GM12878 (cell line): ENCODE measurements around the gene CWC27. TPM values are rescaled to one million over a fixed set of nuclear protein-coding genes. Genes with fewer than 3 reads are reported as not detected.

Source experiments
- ATAC-seq: fragments of 200-7000 bp; cut with Tn5 transposase; 3 replicates; pipeline ENCODE4 v1.9.1; 2020; ENCODE audit warnings: mild to moderate bottlenecking, moderate library complexity
- BruUV-seq: library from RNA; stranded (reverse); fragments of 400-500 nt; replicated peaks from 2 replicates; lab custom pipeline; 2021; lab: Mats Ljungman, UMichigan
- CTCF ChIA-PET: fragments of 300-600 bp; sonication (Branson Sonifier 250); formaldehyde crosslinking; extraction: SDS; loops from one replicate; lab custom pipeline; 2021; ENCODE audit warnings: inconsistent platforms; lab: Yijun Ruan, JAX
- POLR2A ChIA-PET: fragments of 350-600 bp; formaldehyde crosslinking; extraction: SDS; loops from one replicate; lab custom pipeline; 2021; ENCODE audit warnings: inconsistent platforms; lab: Charles Lee
- RAD21 ChIA-PET: fragments of 300-600 bp; sonication (Branson Sonifier 250); formaldehyde crosslinking; loops from one replicate; lab custom pipeline; 2023; ENCODE audit warnings: antibody characterized with exemption; ENCODE audit not compliant: unreplicated experiment; lab: Charles Lee
- SMC1A ChIA-PET: fragments of 300-600 bp; sonication (Branson Sonifier 250); formaldehyde crosslinking; loops from one replicate; lab custom pipeline; 2023; ENCODE audit not compliant: unreplicated experiment, uncharacterized antibody; lab: Charles Lee
- DNase-seq: peaks from one replicate; pipeline ENCODE4 v3.0.0-alpha.2; 2011; ENCODE audit warnings: low read depth, low spot score
- FAIRE-seq: peaks from 3 replicates; lab custom pipeline; 2011; peaks lifted over from hg19 to GRCh38; lab: Jason Lieb, UNC
- H2AFZ ChIP-seq: 2 replicates; pipeline ENCODE4 v1.6.0; 2011; ENCODE audit warnings: low read depth, low read length, control low read depth; ENCODE audit not compliant: control insufficient read depth
- H3K27ac ChIP-seq: 2 replicates; pipeline ENCODE4 v1.5.1; 2011; ENCODE audit warnings: control low read depth; ENCODE audit not compliant: control insufficient read depth, insufficient read depth
- H3K27me3 ChIP-seq, 2 experiments: replicated peaks in 1 of 2; 2 replicates each; pipeline versions ENCODE4 v1.6.0 to v1.6.1; 2011; ENCODE audit warnings: low read length in 1 of 2; ENCODE audit not compliant: control insufficient read depth in 2 of 2, insufficient read depth in 2 of 2
- H3K36me3 ChIP-seq, 2 experiments: 2 replicates each; pipeline ENCODE4 v1.5.1; 2011; ENCODE audit warnings: low read length in 1 of 2; ENCODE audit not compliant: control insufficient read depth in 2 of 2, insufficient read depth in 2 of 2
- H3K4me1 ChIP-seq: 2 replicates; pipeline ENCODE4 v1.6.1; 2011; ENCODE audit warnings: mild to moderate bottlenecking, low read length, moderate library complexity, mixed read lengths; ENCODE audit not compliant: control insufficient read depth, insufficient read depth
- H3K4me2 ChIP-seq: 2 replicates; pipeline ENCODE4 v1.6.0; 2011; ENCODE audit warnings: control low read depth; ENCODE audit not compliant: control insufficient read depth, insufficient read depth
- H3K4me3 ChIP-seq: fragments of 200-600 bp; sonication (generic); 2 replicates; pipeline ENCODE4 v1.5.1; 2016
- H3K79me2 ChIP-seq: 2 replicates; pipeline ENCODE4 v1.6.0; 2011; ENCODE audit warnings: low read length; ENCODE audit not compliant: control insufficient read depth, insufficient read depth
- H3K9ac ChIP-seq: 2 replicates; pipeline ENCODE4 v1.8.0; 2011; ENCODE audit warnings: low read length, control low read depth, mixed read lengths; ENCODE audit not compliant: control insufficient read depth, insufficient read depth
- H3K9me3 ChIP-seq: replicated peaks from 3 replicates; pipeline ENCODE4 v1.5.1; 2011; ENCODE audit warnings: mild to moderate bottlenecking, low read length; ENCODE audit not compliant: control insufficient read depth, insufficient read depth
- H4K20me1 ChIP-seq: 2 replicates; pipeline ENCODE4 v1.6.0; 2011; ENCODE audit not compliant: control insufficient read depth, insufficient read depth
- ASH2L ChIP-seq: fragments of 300-600, 200-600 bp; sonication (generic); IDR thresholded peaks from 2 replicates; pipeline ENCODE4 v1.6.1; 2017; ENCODE audit warnings: low read depth, mild to moderate bottlenecking, borderline replicate concordance
- ATF7 ChIP-seq: fragments of 450-650 bp; IDR thresholded peaks from 2 replicates; pipeline ENCODE4 v1.6.1; 2016; ENCODE audit warnings: low read depth, mild to moderate bottlenecking
- CBX5 ChIP-seq: sonication (generic); IDR thresholded peaks from 2 replicates; pipeline ENCODE4 v1.6.1; 2016; ENCODE audit warnings: low read depth, moderate library complexity, mild to moderate bottlenecking, inconsistent platforms
- CREM ChIP-seq: IDR thresholded peaks from 2 replicates; pipeline ENCODE4 v1.6.1; 2014; ENCODE audit warnings: antibody characterized with exemption, low read depth
- EED ChIP-seq: sonication (generic); IDR thresholded peaks from 2 replicates; pipeline ENCODE4 v1.6.1; 2016; ENCODE audit warnings: antibody characterized with exemption, low read depth
- EGR1 ChIP-seq, 2 experiments: IDR thresholded peaks; 1 replicate in 1 of 2; 2 replicates in 1 of 2; pipeline ENCODE4 v1.6.1; 2011 to 2012; ENCODE audit warnings: low read depth in 2 of 2, low read length in 2 of 2, borderline replicate concordance in 1 of 2, mild to moderate bottlenecking in 1 of 2, moderate library complexity in 1 of 2
- HDAC2 ChIP-seq: fragments of 200-600 bp; sonication (generic); IDR thresholded peaks from 2 replicates; pipeline ENCODE4 v1.6.1; 2017
- HDAC6 ChIP-seq: fragments of 200-600 bp; sonication (generic); IDR thresholded peaks from one replicate; pipeline ENCODE4 v1.8.0; 2017; ENCODE audit warnings: antibody characterized with exemption; ENCODE audit not compliant: unreplicated experiment
- JUNB ChIP-seq: IDR thresholded peaks from 2 replicates; pipeline ENCODE4 v1.6.1; 2016; ENCODE audit warnings: antibody characterized with exemption, mild to moderate bottlenecking
- MEF2A ChIP-seq: IDR thresholded peaks from 2 replicates; pipeline ENCODE4 v1.6.1; 2011; ENCODE audit warnings: low read depth, mild to moderate bottlenecking, low read length, moderate library complexity; ENCODE audit not compliant: insufficient read depth
- POLR2A ChIP-seq: IDR thresholded peaks from 2 replicates; pipeline ENCODE4 v1.6.1; 2011; ENCODE audit warnings: low read depth, mild to moderate bottlenecking, low read length
- RAD51 ChIP-seq: fragments of 450-650 bp; IDR thresholded peaks from 2 replicates; pipeline ENCODE4 v1.6.1; 2016; ENCODE audit warnings: moderate library complexity, mild to moderate bottlenecking, inconsistent platforms
- RCOR1 ChIP-seq: conservative IDR thresholded peaks from 2 replicates; pipeline ENCODE4 v1.6.1; 2012; ENCODE audit warnings: low read depth, low read length, improper control_type of control experiment
- RUNX3 ChIP-seq: IDR thresholded peaks from 2 replicates; pipeline ENCODE4 v1.6.1; 2012; ENCODE audit warnings: low read length, inconsistent platforms
- TCF12 ChIP-seq: IDR thresholded peaks from 2 replicates; pipeline ENCODE4 v1.6.1; 2011; ENCODE audit warnings: low read depth, mild to moderate bottlenecking, low read length
- TCF3 ChIP-seq: IDR thresholded peaks from 2 replicates; pipeline ENCODE4 v1.6.1; 2012; ENCODE audit warnings: low read depth, mild to moderate bottlenecking, low read length, borderline replicate concordance; ENCODE audit not compliant: insufficient read depth
- YY1 ChIP-seq: IDR thresholded peaks from 2 replicates; pipeline ENCODE4 v1.6.1; 2011; ENCODE audit warnings: low read depth, mild to moderate bottlenecking, low read length
- ZBED1 ChIP-seq: IDR thresholded peaks from 2 replicates; pipeline ENCODE4 v1.6.1; 2016; ENCODE audit warnings: borderline replicate concordance
- ZNF274 ChIP-seq: IDR thresholded peaks from one replicate; pipeline ENCODE4 v1.8.0; 2011; ENCODE audit not compliant: insufficient read length, insufficient read depth
- ZNF384 ChIP-seq: IDR thresholded peaks from 2 replicates; pipeline ENCODE4 v1.6.1; 2012; ENCODE audit warnings: low read depth, mild to moderate bottlenecking, low read length, improper control_type of control experiment, borderline replicate concordance
- WGBS: methylation state at CpG from one replicate; pipeline ENCODE4 v1.1.6; 2016; ENCODE audit warnings: low lambda C conversion rate; ENCODE audit not compliant: insufficient replicate concordance, insufficient coverage; ENCODE audit errors: missing lambda C conversion rate; 5-methylcytosine and 5-hydroxymethylcytosine counted together
- in situ Hi-C: fragments of 300-500 bp; cut with MboI; formaldehyde crosslinking; loops from 9 replicates; pipeline ENCODE4 v1.14.3; 2018; ENCODE audit warnings: mixed read lengths
- intact Hi-C: fragments of 100-400 bp; cut with micrococcal nuclease; formaldehyde crosslinking; loops from one replicate; pipeline ENCODE4 v1.14.2; 2022; ENCODE audit not compliant: unreplicated experiment
- polyA plus RNA-seq, 11 experiments: library from polyadenylated mRNA; depleted of rRNA in 4 of 11; unstranded in 6 of 11; stranded (reverse) in 5 of 11; fragments of >200 nt; fragmentation: Nextera tagmentation in 4 of 11; fragmentation: Illumina TruSeq in 1 of 11; extraction: Ambion mirVana in 4 of 11; extraction: Trizol in 1 of 11; gene quantifications; 1 replicate in 1 of 11; 2 replicates in 10 of 11; pipeline versions ENCODE4 v1.2.1 to v1.2.3, GENCODE V29; 2011 to 2016; ENCODE audit warnings: inconsistent platforms in 2 of 11, missing spikeins in 2 of 11, low read depth in 1 of 11
- total RNA-seq, 4 experiments: library from RNA; depleted of rRNA in 3 of 4; stranded (reverse); fragments of >200 nt in 3 of 4; fragmentation: Illumina TruSeq in 1 of 4; extraction: Trizol in 1 of 4; gene quantifications; 2 replicates each; pipeline versions ENCODE4 v1.2.1 to v1.2.3, GENCODE V29; 2013 to 2021
- TF ChIP-seq, protein P1 (sequence below): fragments of 450-650 bp; IDR thresholded peaks from 2 replicates; pipeline ENCODE4 v1.6.1; 2018; ENCODE audit warnings: mild to moderate bottlenecking, low read depth, moderate library complexity; ENCODE audit not compliant: partially characterized antibody
- TF ChIP-seq, protein P2 (sequence below): IDR thresholded peaks from 2 replicates; pipeline ENCODE4 v1.6.1; 2012; ENCODE audit warnings: low read depth, low read length, improper control_type of control experiment

The CWC27 gene
- total and polyA plus RNA-seq, 10 of the 15 experiments (the other 5 are each of a cell fraction or from before 2014, with no cell fraction given), result 21.7 to 61.9 (median 47.0) TPM

DNA sequence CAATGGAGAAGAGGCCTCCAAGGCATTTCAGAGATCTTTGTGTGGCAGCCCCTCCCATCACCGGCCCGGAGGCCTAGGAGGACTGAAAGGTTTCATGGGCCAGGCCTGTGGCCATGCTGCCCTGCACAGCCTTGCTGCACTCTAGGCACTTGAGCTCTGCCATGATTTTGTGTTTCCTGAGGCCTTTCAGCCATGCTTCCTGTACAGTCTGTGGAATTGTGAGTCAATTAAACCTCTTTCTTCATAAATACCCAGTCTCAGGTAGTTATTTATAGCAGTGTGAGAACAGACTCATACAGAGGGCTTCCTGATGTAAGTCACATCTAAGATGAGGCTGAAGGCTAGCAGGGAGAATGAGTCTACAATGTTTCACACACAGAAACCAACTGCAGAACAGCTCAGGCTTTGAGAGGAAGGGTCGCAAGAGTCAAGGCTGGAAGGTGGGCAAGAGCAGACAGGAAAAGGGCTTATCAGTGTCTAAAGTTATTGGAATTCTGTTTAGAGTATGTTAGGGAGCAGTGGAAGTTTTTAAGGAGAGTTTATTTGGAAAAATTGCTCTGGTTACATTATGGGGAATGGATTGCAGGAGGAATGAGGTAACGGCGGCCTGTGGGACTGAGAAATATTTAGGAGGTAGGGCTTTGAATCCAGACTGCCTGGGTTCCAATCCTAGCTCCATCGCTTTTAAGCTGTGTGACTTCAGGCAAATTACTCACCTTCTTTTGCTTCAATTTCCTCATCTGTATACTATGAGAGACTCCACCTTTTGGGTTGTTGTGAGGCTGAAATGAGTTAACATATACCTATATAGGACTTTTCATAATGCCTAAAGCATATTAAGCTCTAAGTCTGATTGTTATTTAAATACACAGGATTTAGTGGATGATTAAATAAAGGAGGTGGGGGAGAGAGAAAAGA is 291.2 kb downstream of the CWC27 start:
- peak; percentile 19 for ATAC-seq
- intact Hi-C loops, result loop anchor here (5.0 to 10.0 kb wide), 2 partner anchors 85 to 422 kb away; partner anchors contain the start of gene ADAMTS6
- 67% methylated on average over 6 of the region's 6 CpGs for WGBS
- BruUV-seq, result no TSS peak
- Histone ChIP-seq H3K9ac (no peak overlapping the region; the same call in 1 of the 2 replicates), H3K4me1 (peaks cover 51% of the 10 kb centered on the region), H3K27ac (peak overlapping the region; percentile 95), H2AFZ (peak overlapping the region; percentile 48), H3K36me3 (no peaks in the 10 kb centered on the region), H3K4me3 (no peak overlapping the region), H4K20me1 (no peaks in the 10 kb centered on the region), H3K27me3 (no peaks in the 10 kb centered on the region), H3K4me2 (peak overlapping the region; percentile 53), H3K79me2 (no peaks in the 10 kb centered on the region), H3K9me3 (peaks cover 8% of the 10 kb centered on the region; the same call in 2 of the 3 replicates)
- SMC1A ChIA-PET, result interaction anchor here (0.8 to 25.4 kb wide), 11 partner anchors 12 to 114 kb away, joined by 3 to 614 read pairs (median 5); no protein-coding TSS in a partner anchor
- CTCF ChIA-PET, result interaction anchor here (0.7 to 3.8 kb wide), 13 partner anchors 8 to 423 kb away, joined by 3 to 25 read pairs (median 4); no protein-coding TSS in a partner anchor
- DNase-seq, result peak; percentile 44
- FAIRE-seq, result no peak
- POLR2A ChIA-PET, result interaction anchor here (0.8 to 5.0 kb wide), 9 partner anchors 8 to 423 kb away, joined by 3 to 49 read pairs (median 4); no protein-coding TSS in a partner anchor
- RAD21 ChIA-PET, result interaction anchor here (0.7 to 6.8 kb wide), 11 partner anchors 10 to 423 kb away, joined by 3 to 123 read pairs (median 6); partner anchors contain the start of gene ADAMTS6
- in situ Hi-C loops, result loop anchor here (25.0 kb wide), 1 partner anchor 873 kb away; no protein-coding TSS in a partner anchor
- TF ChIP-seq RCOR1 (no peak), EED (peak; percentile 88), TCF3 (no peak), CREM (0 out of 2 replicates have a peak, but pooled peaks have one; percentile 8), EGR1 (IDR thresholded peaks at IDR 0.05; ENCODE audit: borderline replicate concordance in 1 of 2, low read depth in 2 of 2, low read length in 2 of 2) (no peak), MEF2A (peak; percentile 77), ATF7 (no peak), POLR2A (no peak), ASH2L (no peak), HDAC2 (no peak), CBX5 (0 out of 2 replicates have a peak, but pooled peaks have one; percentile 77), RAD51 (no peak), ZBED1 (peak; percentile 76; the same call in 1 of the 2 replicates), JUNB (peak; percentile 46), YY1 (peak; percentile 69), HDAC6 (no peak), ZNF384 (no peak), ZNF274 (no peak), TCF12 (no peak), RUNX3 (peak; percentile 27)
- TF ChIP-seq, protein P1, sequence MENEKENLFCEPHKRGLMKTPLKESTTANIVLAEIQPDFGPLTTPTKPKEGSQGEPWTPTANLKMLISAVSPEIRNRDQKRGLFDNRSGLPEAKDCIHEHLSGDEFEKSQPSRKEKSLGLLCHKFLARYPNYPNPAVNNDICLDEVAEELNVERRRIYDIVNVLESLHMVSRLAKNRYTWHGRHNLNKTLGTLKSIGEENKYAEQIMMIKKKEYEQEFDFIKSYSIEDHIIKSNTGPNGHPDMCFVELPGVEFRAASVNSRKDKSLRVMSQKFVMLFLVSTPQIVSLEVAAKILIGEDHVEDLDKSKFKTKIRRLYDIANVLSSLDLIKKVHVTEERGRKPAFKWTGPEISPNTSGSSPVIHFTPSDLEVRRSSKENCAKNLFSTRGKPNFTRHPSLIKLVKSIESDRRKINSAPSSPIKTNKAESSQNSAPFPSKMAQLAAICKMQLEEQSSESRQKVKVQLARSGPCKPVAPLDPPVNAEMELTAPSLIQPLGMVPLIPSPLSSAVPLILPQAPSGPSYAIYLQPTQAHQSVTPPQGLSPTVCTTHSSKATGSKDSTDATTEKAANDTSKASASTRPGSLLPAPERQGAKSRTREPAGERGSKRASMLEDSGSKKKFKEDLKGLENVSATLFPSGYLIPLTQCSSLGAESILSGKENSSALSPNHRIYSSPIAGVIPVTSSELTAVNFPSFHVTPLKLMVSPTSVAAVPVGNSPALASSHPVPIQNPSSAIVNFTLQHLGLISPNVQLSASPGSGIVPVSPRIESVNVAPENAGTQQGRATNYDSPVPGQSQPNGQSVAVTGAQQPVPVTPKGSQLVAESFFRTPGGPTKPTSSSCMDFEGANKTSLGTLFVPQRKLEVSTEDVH, result no peak
- TF ChIP-seq, protein P2, sequence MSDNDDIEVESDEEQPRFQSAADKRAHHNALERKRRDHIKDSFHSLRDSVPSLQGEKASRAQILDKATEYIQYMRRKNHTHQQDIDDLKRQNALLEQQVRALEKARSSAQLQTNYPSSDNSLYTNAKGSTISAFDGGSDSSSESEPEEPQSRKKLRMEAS, result no peak
